Measurements from ENCODE around the gene SYNE1. TPM values are rescaled to one million over a fixed set of nuclear protein-coding genes. Genes with fewer than 3 reads are reported as not detected.
A peak's percentile ranks its signal among the peaks of the same experiment; 100 is the strongest.

SYNE1 gene
- total and polyA plus RNA-seq, 10 of the 15 experiments (the other 5 are each of a cell fraction or from before 2014, with no cell fraction given) = 2.3 to 28.7 (median 14.1) TPM

GRCh38 chr6:152301021-152301764 is 336.0 kb downstream of the SYNE1 start:
- FAIRE-seq (no peak), DNase-seq (ENCODE audit: low read depth, low spot score) (no peak), ATAC-seq (peak; percentile 53)
- Histone ChIP-seq H3K4me1 (ENCODE audit: control insufficient read depth, insufficient read depth, low read length) (peaks cover 6% of the 10 kb centered on the region), H3K4me2 (ENCODE audit: control insufficient read depth, insufficient read depth) (peak overlapping the region; percentile 72), H3K27ac (ENCODE audit: control insufficient read depth, insufficient read depth) (peak overlapping the region; percentile 84), H3K4me3 (peak overlapping the region; percentile 72), H3K27me3 (replicated peaks in 1 of 2; ENCODE audit: control insufficient read depth in 2 of 2, insufficient read depth in 2 of 2, low read length in 1 of 2) (no peaks in the 10 kb centered on the region), H3K9me3 (replicated peaks; ENCODE audit: control insufficient read depth, insufficient read depth, low read length) (no peaks in the 10 kb centered on the region), H3K79me2 (ENCODE audit: control insufficient read depth, insufficient read depth, low read length) (peaks cover 12% of the 10 kb centered on the region), H4K20me1 (ENCODE audit: control insufficient read depth, insufficient read depth) (no peaks in the 10 kb centered on the region), H3K9ac (ENCODE audit: control insufficient read depth, insufficient read depth, low read length) (peak overlapping the region; percentile 84), H2AFZ (ENCODE audit: control insufficient read depth, low read depth, low read length) (peak overlapping the region; percentile 96), H3K36me3 (ENCODE audit: control insufficient read depth in 2 of 2, insufficient read depth in 2 of 2, low read length in 1 of 2) (no peaks in the 10 kb centered on the region)
- ChIA-PET SMC1A (ENCODE audit: uncharacterized antibody, unreplicated experiment) (interaction anchor here (0.8 to 7.7 kb wide), 16 partner anchors 12 to 620 kb away, joined by 3 to 83 read pairs (median 4); no protein-coding TSS in a partner anchor), CTCF (interaction anchor here (0.6 to 2.8 kb wide), 15 partner anchors 13 to 625 kb away, joined by 3 to 52 read pairs (median 4); no protein-coding TSS in a partner anchor), RAD21 (ENCODE audit: unreplicated experiment) (interaction anchor here (0.5 to 7.7 kb wide), 13 partner anchors 15 to 610 kb away, joined by 3 to 100 read pairs (median 4); no protein-coding TSS in a partner anchor), POLR2A (interaction anchor here (0.7 to 1.2 kb wide), 3 partner anchors 10 to 37 kb away, joined by 3 read pairs; no protein-coding TSS in a partner anchor)
- TSS peak; percentile 74 for BruUV-seq (replicated peaks)
- WGBS (ENCODE audit: insufficient coverage, insufficient replicate concordance, low lambda C conversion rate, missing lambda C conversion rate) = 7% methylated on average over 7 of the region's 7 CpGs
- in situ Hi-C loops (cut with MboI) (no loop called here), intact Hi-C loops (cut with micrococcal nuclease; ENCODE audit: unreplicated experiment) (loop anchor here (10.0 kb wide), 1 partner anchor 674 kb away; no protein-coding TSS in a partner anchor)
- TF ChIP-seq SMC3 (IDR thresholded peaks at IDR 0.05; ENCODE audit: borderline replicate concordance, low read length) (no peak), TARDBP (IDR thresholded peaks at IDR 0.05; ENCODE audit: borderline replicate concordance) (no peak), LARP7 (IDR thresholded peaks at IDR 0.05) (no peak), TCF3 (IDR thresholded peaks at IDR 0.05; ENCODE audit: borderline replicate concordance, insufficient read depth, low read depth, low read length) (no peak), MAX (IDR thresholded peaks at IDR 0.05; ENCODE audit: low read depth, low read length) (0 out of 2 replicates have a peak, but pooled peaks have one; percentile 5), NR2F1 (conservative IDR thresholded peaks at IDR 0.05) (0 out of 2 replicates have a peak, but pooled peaks have one; percentile 3), ZNF217 (IDR thresholded peaks at IDR 0.05) (no peak), RELA (IDR thresholded peaks at IDR 0.05; ENCODE audit: borderline replicate concordance, partially characterized antibody) (no peak), WRNIP1 (IDR thresholded peaks at IDR 0.05; ENCODE audit: borderline replicate concordance, low read depth, low read length) (no peak), RAD21 (IDR thresholded peaks at IDR 0.05; ENCODE audit: insufficient read depth, low read depth, low read length) (no peak), E4F1 (IDR thresholded peaks at IDR 0.05; ENCODE audit: borderline replicate concordance, partially characterized antibody) (no peak)
- TF ChIP-seq, protein P1, sequence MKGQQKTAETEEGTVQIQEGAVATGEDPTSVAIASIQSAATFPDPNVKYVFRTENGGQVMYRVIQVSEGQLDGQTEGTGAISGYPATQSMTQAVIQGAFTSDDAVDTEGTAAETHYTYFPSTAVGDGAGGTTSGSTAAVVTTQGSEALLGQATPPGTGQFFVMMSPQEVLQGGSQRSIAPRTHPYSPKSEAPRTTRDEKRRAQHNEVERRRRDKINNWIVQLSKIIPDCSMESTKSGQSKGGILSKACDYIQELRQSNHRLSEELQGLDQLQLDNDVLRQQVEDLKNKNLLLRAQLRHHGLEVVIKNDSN (IDR thresholded peaks at IDR 0.05; ENCODE audit: borderline replicate concordance, extremely low read length, insufficient read depth, low read depth, low read length) = no peak
